GM21786 (cell line): ENCODE results near the gene ATP8A1.
A peak's percentile ranks its signal among the peaks of the same experiment; 100 is the strongest.
"Not testable (repeated sequence)": the region's sequence is repeated elsewhere in the genome, so short reads cannot be mapped to it uniquely, and the experiment has no call there.

Experiments used
- ATAC-seq: cut with Tn5 transposase; IDR thresholded peaks from one replicate; pipeline ENCODE4 v1.9.1; 2021; ENCODE audit not compliant: unreplicated experiment

Gene ATP8A1

GRCh38 chr4:42377497-42377896 is 279.4 kb downstream of the ATP8A1 start:
- ATAC-seq, result no peak

DNA sequence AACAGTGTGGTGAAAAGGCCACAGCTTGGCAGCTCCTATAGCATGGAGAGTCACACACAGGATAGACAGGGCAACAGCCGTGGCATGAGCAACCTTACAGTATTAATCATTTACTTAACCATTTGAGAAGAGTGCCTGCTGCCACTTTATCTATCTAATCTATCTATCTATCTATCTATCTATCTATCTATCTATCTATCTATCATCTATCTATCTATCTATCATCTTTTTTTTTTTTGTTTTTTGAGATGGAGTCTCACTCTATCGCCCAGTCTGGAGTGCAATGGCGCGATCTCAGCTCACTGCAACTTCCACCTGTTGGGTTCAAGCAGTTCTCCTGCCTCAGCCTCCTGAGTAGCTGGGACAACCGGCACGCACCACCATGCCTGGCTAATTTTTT is 284.6 kb downstream of the ATP8A1 start:
- not testable (repeated sequence) for ATAC-seq

GRCh38 chr4:42371305-42372252 is 285.3 kb downstream of the ATP8A1 start:
- peak; percentile 62 for ATAC-seq

GRCh38 chr4:42369489-42369888 is 287.4 kb downstream of the ATP8A1 start:
- no peak for ATAC-seq

- ATAC-seq, result no peak
Measured at GRCh38 chr4:42366959-42367358, 289.9 kb downstream of the ATP8A1 start.

DNA sequence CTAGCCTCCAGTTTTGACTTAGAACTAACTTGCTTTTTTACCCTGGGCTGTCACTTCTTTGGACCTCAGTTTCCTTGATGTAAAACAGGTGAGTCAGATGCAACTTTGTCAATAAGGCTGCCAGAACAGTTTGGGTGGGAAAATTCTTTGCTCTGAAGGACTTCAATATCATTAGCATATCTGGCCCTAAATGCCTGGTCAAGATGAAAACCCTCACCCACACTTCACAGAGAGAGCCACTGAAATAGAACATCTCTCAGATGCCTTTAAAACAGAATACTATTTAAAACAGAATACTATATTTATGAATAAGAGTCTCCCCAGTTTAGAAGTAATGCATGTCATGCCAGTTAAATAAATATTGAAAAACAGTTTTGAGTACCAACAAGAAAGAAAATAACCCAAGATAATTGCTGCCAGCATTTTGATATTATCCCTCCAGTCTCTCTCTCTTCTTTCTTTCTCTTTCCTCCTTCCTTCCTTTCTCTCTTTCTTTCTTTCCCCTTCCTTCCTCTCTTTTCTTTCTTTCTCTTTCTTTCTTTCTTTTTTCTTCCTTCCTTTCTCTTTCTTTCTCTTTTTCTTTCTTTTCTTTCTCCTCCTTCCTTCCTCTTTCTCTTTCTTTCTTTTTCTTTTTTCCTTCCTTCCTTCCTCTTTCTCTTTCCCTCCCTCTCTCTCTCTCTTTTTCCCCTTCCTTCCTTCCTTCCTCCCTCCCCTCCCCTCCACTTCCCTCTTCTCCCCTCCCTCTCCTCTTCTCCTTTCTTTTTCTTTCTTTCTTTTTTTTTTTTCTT is 292.4 kb downstream of the ATP8A1 start:
- ATAC-seq, result no peak

DNA sequence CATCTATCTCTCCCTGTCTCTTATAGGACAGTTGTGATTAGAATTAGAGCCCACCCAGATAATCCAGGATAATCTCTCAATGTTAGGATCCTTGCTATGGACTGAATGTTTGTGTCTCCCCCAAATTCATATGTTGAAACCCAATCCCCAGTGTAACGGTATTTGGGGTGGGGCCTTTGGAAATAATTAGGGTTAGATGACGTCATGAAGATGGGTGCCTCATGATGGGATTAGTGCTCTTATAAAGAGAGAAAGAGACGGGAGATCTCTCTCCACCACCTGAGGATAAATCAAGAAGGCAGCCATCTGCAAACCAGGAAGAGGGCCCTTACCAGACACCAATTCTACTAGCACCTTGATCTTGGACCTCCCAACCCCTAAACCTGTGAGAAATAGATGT is 293.3 kb downstream of the ATP8A1 start:
- ATAC-seq, result no peak

DNA sequence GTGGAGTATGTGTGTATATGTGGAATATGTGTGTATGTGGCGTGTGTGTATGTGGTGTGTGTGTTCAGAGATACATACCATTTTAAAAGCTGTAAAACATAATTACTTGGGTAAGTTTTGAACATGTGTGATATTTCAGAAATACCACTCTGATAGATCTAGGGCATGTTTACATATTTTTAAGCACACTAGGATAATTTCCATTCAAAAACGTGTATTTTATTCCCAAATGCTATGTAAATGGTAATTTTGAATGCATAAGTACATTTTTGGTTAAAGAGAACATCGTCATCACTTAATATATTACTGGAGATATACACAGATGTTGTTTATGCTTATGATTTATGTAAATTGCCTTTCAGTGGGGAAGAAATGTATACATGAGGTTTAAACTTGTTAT is 294.3 kb downstream of the ATP8A1 start:
- ATAC-seq, result no peak

GRCh38 chr4:42361456-42361855 is 295.4 kb downstream of the ATP8A1 start:
- ATAC-seq, result no peak

- no peak for ATAC-seq
Measured at GRCh38 chr4:42360256-42360669, 296.6 kb downstream of the ATP8A1 start.

DNA sequence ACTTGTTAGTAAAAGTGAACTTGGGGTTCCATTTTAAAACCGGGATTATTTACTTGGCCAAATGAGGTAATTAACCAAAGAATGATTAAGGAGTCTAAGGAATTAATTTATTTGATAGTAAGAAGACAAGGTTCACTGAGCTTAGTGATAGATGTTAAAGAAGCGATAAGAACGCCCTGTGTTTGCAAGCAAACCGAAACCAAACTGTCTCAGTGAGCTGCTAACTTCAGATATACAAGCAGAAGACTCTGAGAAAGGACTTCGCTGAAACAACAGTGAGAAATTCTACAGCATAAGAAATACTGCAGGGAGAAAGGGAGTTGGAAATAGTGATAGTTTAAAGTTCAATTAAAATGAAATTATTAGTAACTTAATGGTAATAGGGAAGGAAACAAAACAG is 297.2 kb downstream of the ATP8A1 start:
- ATAC-seq, result no peak
